ENCODE results near the gene CENPS. TPM values are rescaled to one million over a fixed set of nuclear protein-coding genes. Genes with fewer than 3 reads are reported as not detected.
A peak's percentile ranks its signal among the peaks of the same experiment; 100 is the strongest.

CENPS gene
- 16.2 and 17.6 TPM in 2 replicates for total RNA-seq (ENCODE audit: low replicate concordance)

DNA sequence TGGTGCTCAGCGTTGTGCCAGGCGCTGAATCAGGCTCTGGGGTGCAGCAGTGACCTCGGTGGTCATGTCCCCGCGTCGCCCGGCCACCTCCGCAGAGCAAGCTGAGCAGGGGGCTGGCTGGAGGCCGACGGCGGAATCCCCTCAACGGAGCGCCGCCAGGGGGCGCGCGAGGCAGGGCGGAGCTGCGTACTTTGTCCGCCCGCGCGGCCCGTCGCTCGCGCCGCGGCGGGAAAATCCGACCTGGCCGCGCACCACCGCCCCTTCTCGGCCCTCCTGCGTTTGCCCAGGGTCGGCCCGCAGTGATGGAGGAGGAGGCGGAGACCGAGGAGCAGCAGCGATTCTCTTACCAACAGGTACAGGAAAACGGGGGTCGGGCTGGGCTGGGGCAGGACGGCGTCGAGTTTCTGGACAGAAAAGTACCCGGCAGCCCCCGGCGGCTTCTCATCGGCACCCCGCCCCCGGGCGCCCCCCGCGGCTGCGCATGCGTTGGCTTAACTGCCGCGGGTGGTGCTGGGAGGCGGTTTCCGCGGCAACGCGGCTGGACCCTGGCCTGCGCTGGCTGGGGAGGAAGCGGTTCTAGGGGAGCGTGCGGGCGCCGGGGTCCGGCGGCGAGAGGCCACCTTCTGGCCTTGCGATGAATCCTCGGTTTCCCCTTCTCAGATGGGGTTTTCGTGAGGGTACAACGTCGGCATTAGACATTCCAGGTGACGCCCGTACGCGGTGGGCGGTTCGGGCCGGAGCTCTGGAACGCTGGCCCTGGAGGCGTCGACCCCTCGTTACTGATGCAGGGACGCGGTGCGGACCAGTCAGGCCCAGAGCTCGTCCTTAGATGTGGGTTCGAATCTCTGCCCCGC is at the start of gene CENPS:
TSS of gene CENPS (plus strand) at position 218 of the 854 bp plus-strand sequence. CDS start at position 303, 85 bp downstream.
- Histone ChIP-seq H3K27me3 (no peaks in the 10 kb centered on the region), H3K36me3 (no peaks in the 10 kb centered on the region), H3K9me3 (ENCODE audit: low read depth) (no peaks in the 10 kb centered on the region), H3K9ac (peak within 1 kb of the TSS; percentile 41), H3K79me2 (ENCODE audit: low read depth) (peaks cover 21% of the 10 kb centered on the region), H3K4me3 (peak within 1 kb of the TSS; percentile 49), H4K20me1 (ENCODE audit: low read depth) (no peaks in the 10 kb centered on the region), H3F3A (ENCODE audit: low read depth) (peaks cover 21% of the 10 kb centered on the region), H2AFZ (replicated peaks) (peak within 1 kb of the TSS; percentile 71), H3K4me2 (peak within 1 kb of the TSS; percentile 69), H3K27ac (peak within 1 kb of the TSS; percentile 90), H3K4me1 (peaks cover 4% of the 10 kb centered on the region)
- TF ChIP-seq EZH2phosphoT487 (IDR thresholded peaks at IDR 0.05) = no peak
- TF ChIP-seq, protein P1, sequence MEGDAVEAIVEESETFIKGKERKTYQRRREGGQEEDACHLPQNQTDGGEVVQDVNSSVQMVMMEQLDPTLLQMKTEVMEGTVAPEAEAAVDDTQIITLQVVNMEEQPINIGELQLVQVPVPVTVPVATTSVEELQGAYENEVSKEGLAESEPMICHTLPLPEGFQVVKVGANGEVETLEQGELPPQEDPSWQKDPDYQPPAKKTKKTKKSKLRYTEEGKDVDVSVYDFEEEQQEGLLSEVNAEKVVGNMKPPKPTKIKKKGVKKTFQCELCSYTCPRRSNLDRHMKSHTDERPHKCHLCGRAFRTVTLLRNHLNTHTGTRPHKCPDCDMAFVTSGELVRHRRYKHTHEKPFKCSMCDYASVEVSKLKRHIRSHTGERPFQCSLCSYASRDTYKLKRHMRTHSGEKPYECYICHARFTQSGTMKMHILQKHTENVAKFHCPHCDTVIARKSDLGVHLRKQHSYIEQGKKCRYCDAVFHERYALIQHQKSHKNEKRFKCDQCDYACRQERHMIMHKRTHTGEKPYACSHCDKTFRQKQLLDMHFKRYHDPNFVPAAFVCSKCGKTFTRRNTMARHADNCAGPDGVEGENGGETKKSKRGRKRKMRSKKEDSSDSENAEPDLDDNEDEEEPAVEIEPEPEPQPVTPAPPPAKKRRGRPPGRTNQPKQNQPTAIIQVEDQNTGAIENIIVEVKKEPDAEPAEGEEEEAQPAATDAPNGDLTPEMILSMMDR (IDR thresholded peaks at IDR 0.05) = peak; percentile 90
- TF ChIP-seq EZH2 (IDR thresholded peaks at IDR 0.05) = no peak
- peak within 1 kb of the TSS; percentile 90 for H3K27ac Mint-ChIP-seq
- H3K36me3 Mint-ChIP-seq = peaks cover 3% of the 10 kb centered on the region
- H3K4me1 Mint-ChIP-seq = peaks cover 53% of the 10 kb centered on the region
- H3K4me3 Mint-ChIP-seq = peak within 1 kb of the TSS; percentile 90
- peak; percentile 96 for DNase-seq (ENCODE audit: low spot score)
- peaks cover 4% of the 10 kb centered on the region for H3K27me3 Mint-ChIP-seq (ENCODE audit: insufficient read depth, low read depth)
- no peaks in the 10 kb centered on the region for H3K9me3 Mint-ChIP-seq

DNA sequence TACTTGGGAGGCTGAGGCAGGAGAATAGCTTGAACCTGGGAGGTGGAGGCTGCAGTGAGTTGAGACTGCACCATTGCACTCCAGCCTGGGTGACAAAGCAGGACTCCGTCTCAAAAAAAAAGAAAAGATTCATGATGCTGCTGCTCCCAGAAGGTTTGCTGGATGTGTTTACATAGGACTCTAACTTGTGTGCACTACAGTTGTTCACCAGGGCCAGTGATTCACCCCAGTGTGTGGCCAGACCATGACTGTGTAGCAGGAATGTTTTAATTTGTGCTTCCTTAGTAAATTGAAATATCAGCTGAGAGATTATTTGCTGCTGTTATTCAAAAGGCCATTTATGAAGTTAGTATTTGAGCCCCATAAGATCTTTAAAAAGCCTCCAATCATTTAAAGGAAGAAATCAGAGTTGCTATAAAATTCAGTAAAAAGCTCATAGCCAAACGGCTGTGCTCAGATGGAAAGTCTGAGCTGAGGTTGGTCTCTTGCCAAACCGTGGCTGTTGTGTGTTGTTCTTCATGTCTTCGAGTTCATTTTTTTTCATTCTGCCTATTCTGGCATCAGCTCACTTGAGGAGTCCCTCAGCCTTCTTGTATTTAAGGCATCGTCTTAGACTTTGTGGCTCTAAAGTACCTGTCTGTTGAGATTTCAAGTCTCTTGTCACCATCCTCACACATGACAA is 49.5 kb upstream of the CENPS start:
- H3K27ac ChIP-seq = no peak overlapping the region
- no peak overlapping the region for H3K9ac ChIP-seq
- peaks cover 4% of the 10 kb centered on the region for H3K4me1 ChIP-seq
- H3K9me3 Mint-ChIP-seq = no peaks in the 10 kb centered on the region
- no peak overlapping the region for H3K4me2 ChIP-seq
- H3K36me3 Mint-ChIP-seq = peaks cover 37% of the 10 kb centered on the region
- DNase-seq (ENCODE audit: low spot score) = no peak
- no peaks in the 10 kb centered on the region for H3K79me2 ChIP-seq (ENCODE audit: low read depth)
- H3K4me3 ChIP-seq = no peak overlapping the region
- H3F3A ChIP-seq (ENCODE audit: low read depth) = peaks cover 24% of the 10 kb centered on the region
- no peak overlapping the region for H2AFZ ChIP-seq (replicated peaks)
- TF ChIP-seq EZH2 (IDR thresholded peaks at IDR 0.05) = no peak
- TF ChIP-seq, protein P1 (IDR thresholded peaks at IDR 0.05) = no peak
- no peak for TF ChIP-seq EZH2phosphoT487 (IDR thresholded peaks at IDR 0.05)
- H3K4me3 Mint-ChIP-seq = no peak overlapping the region
- no peak overlapping the region for H3K27ac Mint-ChIP-seq
- no peaks in the 10 kb centered on the region for H3K9me3 ChIP-seq (ENCODE audit: low read depth)
- peaks cover 10% of the 10 kb centered on the region for H3K4me1 Mint-ChIP-seq
- H3K36me3 ChIP-seq = no peaks in the 10 kb centered on the region
- H3K27me3 Mint-ChIP-seq (ENCODE audit: insufficient read depth, low read depth) = peaks cover 2% of the 10 kb centered on the region
- H4K20me1 ChIP-seq (ENCODE audit: low read depth) = no peaks in the 10 kb centered on the region
- H3K27me3 ChIP-seq = no peaks in the 10 kb centered on the region

DNA sequence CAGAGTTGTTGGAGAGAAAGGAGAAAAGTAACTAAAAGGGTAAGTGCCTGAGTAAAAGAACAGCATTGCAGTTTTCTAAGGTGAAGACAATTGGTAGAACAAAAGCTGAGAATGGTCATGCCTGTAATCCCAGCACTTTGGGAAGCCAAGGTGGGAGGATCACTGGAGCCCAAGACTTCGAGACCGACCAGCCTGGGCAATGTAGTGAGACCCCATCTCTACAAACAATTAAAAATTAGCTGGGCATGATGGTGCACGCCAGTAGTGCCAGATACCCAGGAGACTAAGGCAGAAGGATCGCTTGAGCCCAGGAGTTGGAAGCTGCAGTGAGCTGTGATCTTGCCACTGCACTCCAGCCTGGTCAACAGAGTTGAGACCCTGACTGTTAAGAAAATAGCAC is 46.6 kb upstream of the CENPS start:
- peaks cover 2% of the 10 kb centered on the region for H3K27me3 Mint-ChIP-seq (ENCODE audit: insufficient read depth, low read depth)
- Histone ChIP-seq H3K9me3 (ENCODE audit: low read depth) (no peaks in the 10 kb centered on the region), H3K4me1 (peaks cover 18% of the 10 kb centered on the region), H3F3A (ENCODE audit: low read depth) (peaks cover 21% of the 10 kb centered on the region), H2AFZ (replicated peaks) (no peak overlapping the region), H3K4me3 (no peak overlapping the region), H3K9ac (no peak overlapping the region), H3K27ac (no peak overlapping the region), H3K36me3 (no peaks in the 10 kb centered on the region), H3K79me2 (ENCODE audit: low read depth) (no peaks in the 10 kb centered on the region), H4K20me1 (ENCODE audit: low read depth) (peaks cover 7% of the 10 kb centered on the region), H3K4me2 (no peak overlapping the region), H3K27me3 (no peaks in the 10 kb centered on the region)
- peaks cover 30% of the 10 kb centered on the region for H3K36me3 Mint-ChIP-seq
- no peak for DNase-seq (ENCODE audit: low spot score)
- H3K4me3 Mint-ChIP-seq = no peak overlapping the region
- H3K4me1 Mint-ChIP-seq = peaks cover 25% of the 10 kb centered on the region
- TF ChIP-seq EZH2 (IDR thresholded peaks at IDR 0.05) (no peak), EZH2phosphoT487 (IDR thresholded peaks at IDR 0.05) (no peak)
- TF ChIP-seq, protein P1 (IDR thresholded peaks at IDR 0.05) = no peak
- no peak overlapping the region for H3K27ac Mint-ChIP-seq
- H3K9me3 Mint-ChIP-seq = no peaks in the 10 kb centered on the region

All from neural progenitor cell (in vitro differentiated cells).